Measurements from ENCODE around the gene C1QL4. TPM values are rescaled to one million over a fixed set of nuclear protein-coding genes. Genes with fewer than 3 reads are reported as not detected.

The C1QL4 gene
- polyA plus RNA-seq, 1 donor from 2014 or later: not detected

GRCh38 chr12:49359671-49360070 is 22.7 kb upstream of the C1QL4 start:
- no peaks in the 10 kb centered on the region for H3K9me3 Mint-ChIP-seq
- H3K27me3 Mint-ChIP-seq: peaks cover 13% of the 10 kb centered on the region
- peaks cover 0 to 5% (median 0%) of the 10 kb centered on the region in 3 donors for H3K4me1 Mint-ChIP-seq
- H3K36me3 Mint-ChIP-seq: no peaks in the 10 kb centered on the region
- no peak overlapping the region for H3K4me3 Mint-ChIP-seq
- no peak overlapping the region for H3K27ac Mint-ChIP-seq

- Mint-ChIP-seq H3K4me3 (peak overlapping the region in 1 of 4 donors; percentile 23), H3K9me3 (no peaks in the 10 kb centered on the region), H3K27ac (peak overlapping the region in 1 of 3 donors; percentile 47)
These were observed 21.6 kb upstream of the C1QL4 start for GRCh38 chr12:49358483-49359141.

GRCh38 chr12:49357103-49357678 is 20.2 kb upstream of the C1QL4 start:
- Mint-ChIP-seq H3K4me3 (no peak overlapping the region), H3K36me3 (no peaks in the 10 kb centered on the region), H3K27ac (no peak overlapping the region), H3K27me3 (peaks cover 29% of the 10 kb centered on the region), H3K4me1 (peaks cover 0 to 5% (median 5%) of the 10 kb centered on the region in 3 donors), H3K9me3 (no peaks in the 10 kb centered on the region)

More at GRCh38 chr12:49358483-49359141, 21.6 kb upstream of the C1QL4 start:
- peaks cover 0 to 5% (median 0%) of the 10 kb centered on the region in 3 donors for H3K4me1 Mint-ChIP-seq
- H3K36me3 Mint-ChIP-seq: no peaks in the 10 kb centered on the region
- peaks cover 18% of the 10 kb centered on the region for H3K27me3 Mint-ChIP-seq

GRCh38 chr12:49355913-49356312 is 18.9 kb upstream of the C1QL4 start:
- Mint-ChIP-seq H3K4me3 (no peak overlapping the region), H3K27me3 (peaks cover 35% of the 10 kb centered on the region), H3K4me1 (peaks cover 0 to 5% (median 5%) of the 10 kb centered on the region in 3 donors), H3K9me3 (no peaks in the 10 kb centered on the region), H3K36me3 (no peaks in the 10 kb centered on the region), H3K27ac (no peak overlapping the region)

GRCh38 chr12:49352351-49352750 is 15.4 kb upstream of the C1QL4 start:
- no peak overlapping the region for H3K4me3 Mint-ChIP-seq
- no peak overlapping the region for H3K27ac Mint-ChIP-seq
- H3K36me3 Mint-ChIP-seq: no peaks in the 10 kb centered on the region
- no peaks in the 10 kb centered on the region for H3K9me3 Mint-ChIP-seq
- H3K27me3 Mint-ChIP-seq: peaks cover 50% of the 10 kb centered on the region
- peaks cover 3 to 7% (median 3%) of the 10 kb centered on the region in 3 donors for H3K4me1 Mint-ChIP-seq

- Mint-ChIP-seq H3K27me3 (peaks cover 55% of the 10 kb centered on the region), H3K4me3 (peak overlapping the region in 1 of 4 donors; percentile 3), H3K36me3 (no peaks in the 10 kb centered on the region), H3K4me1 (peaks cover 10 to 15% (median 13%) of the 10 kb centered on the region in 3 donors), H3K9me3 (peaks cover 0 to 1% (median 0%) of the 10 kb centered on the region in 3 donors), H3K27ac (peak overlapping the region in 1 of 3 donors; percentile 67)
These were observed 12.3 kb upstream of the C1QL4 start for GRCh38 chr12:49349266-49349665.

GRCh38 chr12:49348781-49349180 is 11.8 kb upstream of the C1QL4 start:
- no peak overlapping the region for H3K4me3 Mint-ChIP-seq
- peaks cover 0 to 1% (median 0%) of the 10 kb centered on the region in 3 donors for H3K9me3 Mint-ChIP-seq
- H3K27me3 Mint-ChIP-seq: peaks cover 60% of the 10 kb centered on the region
- H3K4me1 Mint-ChIP-seq: peaks cover 13 to 15% (median 13%) of the 10 kb centered on the region in 3 donors
- peak overlapping the region in 1 of 3 donors; percentile 67 for H3K27ac Mint-ChIP-seq
- no peaks in the 10 kb centered on the region for H3K36me3 Mint-ChIP-seq

- H3K27ac Mint-ChIP-seq: peak overlapping the region in 2 of 3 donors; percentile 39 to 76
- peaks cover 56% of the 10 kb centered on the region for H3K27me3 Mint-ChIP-seq
- H3K9me3 Mint-ChIP-seq: peaks cover 0 to 1% (median 0%) of the 10 kb centered on the region in 3 donors
- no peaks in the 10 kb centered on the region for H3K36me3 Mint-ChIP-seq
- H3K4me1 Mint-ChIP-seq: peaks cover 13 to 21% (median 19%) of the 10 kb centered on the region in 3 donors
- H3K4me3 Mint-ChIP-seq: peak overlapping the region; percentile 71 to 90 (median 84)
These were observed 10.6 kb upstream of the C1QL4 start for GRCh38 chr12:49347311-49348193.

GRCh38 chr12:49346659-49347310 is 9.8 kb upstream of the C1QL4 start, which contains the start of gene DNAJC22:
Gene DNAJC22 (plus strand): TSS chr12:49346888. CDS start chr12:49348873, 1,985 bp downstream.
- H3K4me3 Mint-ChIP-seq: peak within 1 kb of the TSS; percentile 72 to 91 (median 84)
- H3K9me3 Mint-ChIP-seq: peaks cover 0 to 1% (median 0%) of the 10 kb centered on the region in 3 donors
- H3K36me3 Mint-ChIP-seq: no peaks in the 10 kb centered on the region
- H3K27ac Mint-ChIP-seq: peak within 1 kb of the TSS; percentile 28 to 76 (median 59)
- peaks cover 15 to 22% (median 19%) of the 10 kb centered on the region in 3 donors for H3K4me1 Mint-ChIP-seq
- H3K27me3 Mint-ChIP-seq: peaks cover 53% of the 10 kb centered on the region

- no peaks in the 10 kb centered on the region for H3K36me3 Mint-ChIP-seq
- H3K27me3 Mint-ChIP-seq: peaks cover 50% of the 10 kb centered on the region
- peaks cover 15 to 22% (median 19%) of the 10 kb centered on the region in 3 donors for H3K4me1 Mint-ChIP-seq
- peak overlapping the region in 2 of 3 donors; percentile 28 to 59 for H3K27ac Mint-ChIP-seq
- peaks cover 0 to 1% (median 0%) of the 10 kb centered on the region in 3 donors for H3K9me3 Mint-ChIP-seq
- H3K4me3 Mint-ChIP-seq: peak overlapping the region; percentile 72 to 91 (median 84)
These were observed 9.1 kb upstream of the C1QL4 start for GRCh38 chr12:49345825-49346658.

GRCh38 chr12:49345051-49345824 is 8.2 kb upstream of the C1QL4 start:
- peak overlapping the region; percentile 55 to 91 (median 76) for H3K4me3 Mint-ChIP-seq
- H3K4me1 Mint-ChIP-seq: peaks cover 21 to 23% (median 22%) of the 10 kb centered on the region in 3 donors
- H3K9me3 Mint-ChIP-seq: peaks cover 0 to 1% (median 0%) of the 10 kb centered on the region in 3 donors
- peaks cover 48% of the 10 kb centered on the region for H3K27me3 Mint-ChIP-seq
- H3K27ac Mint-ChIP-seq: peak overlapping the region in 1 of 3 donors; percentile 28
- H3K36me3 Mint-ChIP-seq: no peaks in the 10 kb centered on the region

- peaks cover 49% of the 10 kb centered on the region for H3K27me3 Mint-ChIP-seq
- H3K4me1 Mint-ChIP-seq: peaks cover 22 to 24% (median 23%) of the 10 kb centered on the region in 3 donors
- peaks cover 0 to 1% (median 0%) of the 10 kb centered on the region in 3 donors for H3K9me3 Mint-ChIP-seq
- H3K36me3 Mint-ChIP-seq: no peaks in the 10 kb centered on the region
- peak overlapping the region; percentile 41 to 91 (median 64) for H3K4me3 Mint-ChIP-seq
- peak overlapping the region in 1 of 3 donors; percentile 59 for H3K27ac Mint-ChIP-seq
These were observed 7.6 kb upstream of the C1QL4 start for GRCh38 chr12:49344486-49345050.
